Sigmoid colon (tissue), 7 donors: ENCODE measurements around the gene SHISAL1. TPM values are rescaled to one million over a fixed set of nuclear protein-coding genes. Genes with fewer than 3 reads are reported as not detected.

Experiments
- DNase-seq: peaks from one replicate; pipeline ENCODE4 v3.0.0-alpha.2; 2019
- H3K27ac ChIP-seq, 4 donors: fragments of 200-600 bp; sonication (generic); one replicate each; pipeline ENCODE4 v1.5.1; 2016 to 2019; ENCODE audit warnings: mild to moderate bottlenecking in 1 of 4
- H3K27me3 ChIP-seq, 3 donors: fragments of 200-600 bp; sonication (generic); one replicate each; pipeline ENCODE4 v1.5.1; 2019; ENCODE audit warnings: mild to moderate bottlenecking in 1 of 3
- H3K36me3 ChIP-seq, 4 donors: fragments of 200-600 bp; sonication (generic); one replicate each; pipeline ENCODE4 v1.5.1; 2016 to 2019
- H3K4me1 ChIP-seq, 4 donors: fragments of 200-600 bp; sonication (generic); one replicate each; pipeline ENCODE4 v1.5.1; 2017 to 2019
- H3K4me3 ChIP-seq, 4 donors: fragments of 200-600 bp; sonication (generic); one replicate each; pipeline ENCODE4 v1.5.1; 2017 to 2019; ENCODE audit warnings: mild to moderate bottlenecking in 2 of 4, moderate library complexity in 1 of 4
- H3K9me3 ChIP-seq, 4 donors: fragments of 200-600 bp in 3 of 4; sonication (generic) in 3 of 4; one replicate each; pipeline versions ENCODE4 v1.5.1 to v1.6.1; 2013 to 2019
- CTCF ChIP-seq, 4 experiments: fragments of 450-650 bp in 3 of 4; fragments of 200-600 bp in 1 of 4; IDR thresholded peaks; one replicate each; pipeline ENCODE4 v1.5.1; 2016 to 2019; ENCODE audit warnings: antibody characterized with exemption in 4 of 4, mild to moderate bottlenecking in 3 of 4, moderate library complexity in 2 of 4
- EP300 ChIP-seq, 4 donors: sonication (generic); formaldehyde crosslinking; IDR thresholded peaks; one replicate each; pipeline ENCODE4 v1.6.1; 2017; ENCODE audit warnings: antibody characterized with exemption in 4 of 4
- POLR2A ChIP-seq, 2 donors: fragments of 450-650 bp; IDR thresholded peaks; one replicate each; pipeline ENCODE4 v1.6.1; 2016; ENCODE audit warnings: antibody characterized with exemption in 2 of 2, mild to moderate bottlenecking in 2 of 2, moderate library complexity in 2 of 2
- POLR2AphosphoS5 ChIP-seq, 4 donors: sonication (generic); formaldehyde crosslinking; IDR thresholded peaks; one replicate each; pipeline ENCODE4 v1.6.1; 2017; ENCODE audit warnings: antibody characterized with exemption in 4 of 4
- WGBS, 2 donors: extraction: QIAGEN DNeasy Blood & Tissue Kit; methylation state at CpG; one replicate each; pipeline ENCODE4 v1.1.7; 2013; 5-methylcytosine and 5-hydroxymethylcytosine counted together
- intact Hi-C: fragments of 100-400 bp; cut with DNase I; formaldehyde crosslinking; loops from one replicate; pipeline ENCODE4 v1.15.1; 2023
- polyA plus RNA-seq, 3 donors: library from polyadenylated mRNA; stranded (reverse); fragments of 200-250 nt; gene quantifications; one replicate each; pipeline ENCODE4 v1.2.3, GENCODE V29; 2013
- total RNA-seq, 4 donors: library from RNA; depleted of rRNA; stranded (reverse); fragments of >200 nt; gene quantifications; one replicate each; pipeline ENCODE4 v1.1.0, GENCODE V29; 2016
- donor health status: healthy with polysubstance abuse.
- donor health status: Bipolar disorder and iron deficiency.
- donor health status: healthy.

Gene SHISAL1
- total and polyA plus RNA-seq, 7 donors, result 0.23 to 32.4 (median 20.7) TPM

- intact Hi-C loops, result no loop called here
- no peak for TF ChIP-seq POLR2AphosphoS5 (IDR thresholded peaks at IDR 0.05)
- TF ChIP-seq POLR2A (IDR thresholded peaks at IDR 0.05), result no peak
- no peak for TF ChIP-seq EP300 (IDR thresholded peaks at IDR 0.05)
- TF ChIP-seq CTCF (IDR thresholded peaks at IDR 0.05), result no peak
- Histone ChIP-seq H3K27ac (no peak overlapping the region), H3K4me1 (peaks cover 0 to 9% (median 3%) of the 10 kb centered on the region in 4 donors), H3K36me3 (peaks cover 0 to 23% (median 2%) of the 10 kb centered on the region in 4 donors), H3K9me3 (no peaks in the 10 kb centered on the region), H3K27me3 (no peaks in the 10 kb centered on the region), H3K4me3 (no peak overlapping the region)
- WGBS, 2 donors, result 33 to 66% methylated on average over 13 of the region's 13 CpGs
- no peak for DNase-seq
These were observed 23.2 kb downstream of the SHISAL1 start for GRCh38 chr22:44289414-44290171.

- H3K4me3 ChIP-seq, result no peak overlapping the region
- TF ChIP-seq EP300 (IDR thresholded peaks at IDR 0.05), result no peak
- no peak for TF ChIP-seq POLR2A (IDR thresholded peaks at IDR 0.05)
- TF ChIP-seq CTCF (IDR thresholded peaks at IDR 0.05), result no peak
- no peak for TF ChIP-seq POLR2AphosphoS5 (IDR thresholded peaks at IDR 0.05)
- DNase-seq, result no peak
- peaks cover 0 to 9% (median 3%) of the 10 kb centered on the region in 4 donors for H3K4me1 ChIP-seq
- 26 to 84% methylated on average over 4 of the region's 4 CpGs for WGBS, 2 donors
- no peaks in the 10 kb centered on the region for H3K27me3 ChIP-seq
- intact Hi-C loops, result no loop called here
- H3K27ac ChIP-seq, result no peak overlapping the region
- peaks cover 0 to 29% (median 2%) of the 10 kb centered on the region in 4 donors for H3K36me3 ChIP-seq
- H3K9me3 ChIP-seq, result no peaks in the 10 kb centered on the region
These were observed 23.8 kb downstream of the SHISAL1 start for GRCh38 chr22:44288913-44289312.

GRCh38 chr22:44287741-44288140 lies 25.0 kb downstream of the SHISAL1 start:
- Histone ChIP-seq H3K9me3 (no peaks in the 10 kb centered on the region), H3K27ac (no peak overlapping the region), H3K27me3 (no peaks in the 10 kb centered on the region), H3K4me1 (peaks cover 0 to 9% (median 3%) of the 10 kb centered on the region in 4 donors), H3K4me3 (no peak overlapping the region), H3K36me3 (peaks cover 0 to 30% (median 2%) of the 10 kb centered on the region in 4 donors)
- no peak for DNase-seq
- TF ChIP-seq CTCF (IDR thresholded peaks at IDR 0.05) (no peak), POLR2AphosphoS5 (IDR thresholded peaks at IDR 0.05) (no peak), EP300 (IDR thresholded peaks at IDR 0.05) (no peak), POLR2A (IDR thresholded peaks at IDR 0.05) (no peak)
- 64 to 77% methylated on average over 13 of the region's 13 CpGs for WGBS, 2 donors
- intact Hi-C loops, result no loop called here

- Histone ChIP-seq H3K27me3 (no peaks in the 10 kb centered on the region), H3K27ac (no peak overlapping the region), H3K4me1 (peaks cover 0 to 10% (median 4%) of the 10 kb centered on the region in 4 donors), H3K36me3 (peaks cover 0 to 30% (median 2%) of the 10 kb centered on the region in 4 donors), H3K9me3 (no peaks in the 10 kb centered on the region), H3K4me3 (no peak overlapping the region)
- intact Hi-C loops, result no loop called here
- no peak for TF ChIP-seq EP300 (IDR thresholded peaks at IDR 0.05)
- no peak for TF ChIP-seq CTCF (IDR thresholded peaks at IDR 0.05)
- no peak for TF ChIP-seq POLR2A (IDR thresholded peaks at IDR 0.05)
- TF ChIP-seq POLR2AphosphoS5 (IDR thresholded peaks at IDR 0.05), result no peak
- DNase-seq, result no peak
- 68 to 81% methylated on average over 10 of the region's 10 CpGs for WGBS, 2 donors
These were observed 25.5 kb downstream of the SHISAL1 start for GRCh38 chr22:44287121-44287693.
